ENCODE measurements around the gene CYP46A1. TPM values are rescaled to one million over a fixed set of nuclear protein-coding genes. Genes with fewer than 3 reads are reported as not detected.

The CYP46A1 gene
- total RNA-seq, 4 donors from 2014 or later: 0.04 to 1.1 TPM; not detected in 2

- no peaks in the 10 kb centered on the region for H3K9me3 ChIP-seq
- H3K27ac ChIP-seq: no peak overlapping the region
- H3K4me1 ChIP-seq: no peaks in the 10 kb centered on the region
- no peak overlapping the region for H3K4me3 ChIP-seq
- DNase-seq: no peak
- TF ChIP-seq CTCF (IDR thresholded peaks at IDR 0.05) (no peak), POLR2A (IDR thresholded peaks at IDR 0.05) (no peak)
- H3K27me3 ChIP-seq: peaks cover 0 to 15% (median 0%) of the 10 kb centered on the region in 4 donors
- peaks cover 0 to 5% (median 0%) of the 10 kb centered on the region in 3 donors for H3K36me3 ChIP-seq
- 47 to 50% methylated on average over 2 of the region's 6 CpGs for WGBS, 2 donors
- intact Hi-C loops (cut with DNase I): no loop called here
Observed at GRCh38 chr14:99666533-99666932, 17.6 kb upstream of the CYP46A1 start.

GRCh38 chr14:99667045-99667444 is 17.1 kb upstream of the CYP46A1 start:
- TF ChIP-seq POLR2A (IDR thresholded peaks at IDR 0.05) (no peak), CTCF (IDR thresholded peaks at IDR 0.05) (no peak)
- intact Hi-C loops (cut with DNase I): no loop called here
- Histone ChIP-seq H3K27me3 (peaks cover 0 to 10% (median 0%) of the 10 kb centered on the region in 4 donors), H3K9me3 (no peaks in the 10 kb centered on the region), H3K4me3 (no peak overlapping the region), H3K27ac (no peak overlapping the region), H3K36me3 (peaks cover 0 to 5% (median 0%) of the 10 kb centered on the region in 3 donors), H3K4me1 (no peaks in the 10 kb centered on the region)
- 33% methylated on average over 1 to 2 of the region's 2 CpGs for WGBS, 2 donors
- no peak for DNase-seq

- WGBS, 2 donors: 60 to 77% methylated on average over 1 to 8 of the region's 9 CpGs
- no peak overlapping the region for H3K4me3 ChIP-seq
- peaks cover 0 to 5% (median 0%) of the 10 kb centered on the region in 3 donors for H3K36me3 ChIP-seq
- TF ChIP-seq POLR2A (IDR thresholded peaks at IDR 0.05) (no peak), CTCF (IDR thresholded peaks at IDR 0.05) (no peak)
- H3K27ac ChIP-seq: no peak overlapping the region
- H3K9me3 ChIP-seq: no peaks in the 10 kb centered on the region
- no peak for DNase-seq
- H3K27me3 ChIP-seq: peaks cover 0 to 2% (median 0%) of the 10 kb centered on the region in 4 donors
- H3K4me1 ChIP-seq: no peaks in the 10 kb centered on the region
- intact Hi-C loops (cut with DNase I): no loop called here
Observed at GRCh38 chr14:99667821-99668220, 16.3 kb upstream of the CYP46A1 start.

GRCh38 chr14:99668307-99669295 is 15.5 kb upstream of the CYP46A1 start:
- intact Hi-C loops (cut with DNase I): no loop called here
- WGBS, 2 donors: 76 to 79% methylated on average over 16 to 20 of the region's 27 CpGs
- no peak overlapping the region for H3K27ac ChIP-seq
- peaks cover 0 to 5% (median 0%) of the 10 kb centered on the region in 3 donors for H3K36me3 ChIP-seq
- H3K4me1 ChIP-seq: no peaks in the 10 kb centered on the region
- no peaks in the 10 kb centered on the region for H3K27me3 ChIP-seq
- no peaks in the 10 kb centered on the region for H3K9me3 ChIP-seq
- no peak for TF ChIP-seq POLR2A (IDR thresholded peaks at IDR 0.05)
- no peak for DNase-seq
- no peak overlapping the region for H3K4me3 ChIP-seq

- no peak overlapping the region for H3K27ac ChIP-seq
- WGBS, 2 donors: 78 to 82% methylated on average over 14 of the region's 14 CpGs
- intact Hi-C loops (cut with DNase I): no loop called here
- H3K9me3 ChIP-seq: no peaks in the 10 kb centered on the region
- H3K4me1 ChIP-seq: no peaks in the 10 kb centered on the region
- no peak for DNase-seq
- no peak overlapping the region for H3K4me3 ChIP-seq
- H3K27me3 ChIP-seq: peaks cover 0 to 18% (median 0%) of the 10 kb centered on the region in 4 donors
- TF ChIP-seq CTCF (IDR thresholded peaks at IDR 0.05) (no peak), POLR2A (IDR thresholded peaks at IDR 0.05) (no peak)
- peaks cover 0 to 5% (median 0%) of the 10 kb centered on the region in 3 donors for H3K36me3 ChIP-seq
Observed at GRCh38 chr14:99670361-99671234, 13.5 kb upstream of the CYP46A1 start.
